ENCODE results near the gene ALDH1A3.
A peak's percentile ranks its signal among the peaks of the same experiment; 100 is the strongest.
"Not testable (repeated sequence)": the region's sequence is repeated elsewhere in the genome, so short reads cannot be mapped to it uniquely, and the experiment has no call there.

The ALDH1A3 gene

GRCh38 chr15:100844778-100845177 is 34.9 kb upstream of the ALDH1A3 start:
- no peaks in the 10 kb centered on the region for H3K4me1 ChIP-seq (ENCODE audit: insufficient read depth, low read length)
- H3K9ac ChIP-seq (ENCODE audit: low read depth, low read length), result no peak overlapping the region
- H3K27me3 ChIP-seq (ENCODE audit: insufficient read depth, low read length), result no peaks in the 10 kb centered on the region; the same call in 1 of the 2 replicates
- H3K27ac ChIP-seq (ENCODE audit: low read length), result no peak overlapping the region
- no peak overlapping the region for H3K4me3 ChIP-seq (ENCODE audit: low read length)
- H3K9me3 ChIP-seq (ENCODE audit: insufficient read depth, low read depth, low read length), result no peaks in the 10 kb centered on the region
- no peaks in the 10 kb centered on the region for H3K36me3 ChIP-seq (ENCODE audit: insufficient read depth, low read depth, low read length)

GRCh38 chr15:100847194-100847593 is 32.4 kb upstream of the ALDH1A3 start:
- Histone ChIP-seq H3K9ac (ENCODE audit: low read depth, low read length) (no peak overlapping the region), H3K4me3 (ENCODE audit: low read length) (no peak overlapping the region), H3K27ac (ENCODE audit: low read length) (no peak overlapping the region), H3K9me3 (ENCODE audit: insufficient read depth, low read depth, low read length) (no peaks in the 10 kb centered on the region), H3K36me3 (ENCODE audit: insufficient read depth, low read depth, low read length) (no peaks in the 10 kb centered on the region), H3K4me1 (ENCODE audit: insufficient read depth, low read length) (no peaks in the 10 kb centered on the region), H3K27me3 (ENCODE audit: insufficient read depth, low read length) (peaks cover 5% of the 10 kb centered on the region; the same call in 1 of the 2 replicates)

GRCh38 chr15:100849021-100849854 is 30.4 kb upstream of the ALDH1A3 start:
- Histone ChIP-seq H3K9ac (ENCODE audit: low read depth, low read length) (no peak overlapping the region), H3K36me3 (ENCODE audit: insufficient read depth, low read depth, low read length) (no peaks in the 10 kb centered on the region), H3K4me1 (ENCODE audit: insufficient read depth, low read length) (no peaks in the 10 kb centered on the region), H3K27ac (ENCODE audit: low read length) (no peak overlapping the region), H3K27me3 (ENCODE audit: insufficient read depth, low read length) (peaks cover 5% of the 10 kb centered on the region; the same call in 1 of the 2 replicates), H3K4me3 (ENCODE audit: low read length) (peak overlapping the region; percentile 54; the same call in 1 of the 2 replicates), H3K9me3 (ENCODE audit: insufficient read depth, low read depth, low read length) (no peaks in the 10 kb centered on the region)

GRCh38 chr15:100849855-100850218 is 29.8 kb upstream of the ALDH1A3 start:
- Histone ChIP-seq H3K27ac (ENCODE audit: low read length) (no peak overlapping the region), H3K9ac (ENCODE audit: low read depth, low read length) (no peak overlapping the region), H3K36me3 (ENCODE audit: insufficient read depth, low read depth, low read length) (no peaks in the 10 kb centered on the region), H3K4me1 (ENCODE audit: insufficient read depth, low read length) (no peaks in the 10 kb centered on the region), H3K27me3 (ENCODE audit: insufficient read depth, low read length) (peaks cover 5% of the 10 kb centered on the region; the same call in 1 of the 2 replicates), H3K9me3 (ENCODE audit: insufficient read depth, low read depth, low read length) (no peaks in the 10 kb centered on the region), H3K4me3 (ENCODE audit: low read length) (peak overlapping the region; percentile 54; the same call in 1 of the 2 replicates)

GRCh38 chr15:100851428-100852015 is 28.1 kb upstream of the ALDH1A3 start:
- not testable (repeated sequence) for H3K9ac ChIP-seq (ENCODE audit: low read depth, low read length); H3K27me3 ChIP-seq (ENCODE audit: insufficient read depth, low read length); H3K4me1 ChIP-seq (ENCODE audit: insufficient read depth, low read length); H3K9me3 ChIP-seq (ENCODE audit: insufficient read depth, low read depth, low read length); H3K36me3 ChIP-seq (ENCODE audit: insufficient read depth, low read depth, low read length); H3K4me3 ChIP-seq (ENCODE audit: low read length); H3K27ac ChIP-seq (ENCODE audit: low read length)

GRCh38 chr15:100852630-100853029 is 27.0 kb upstream of the ALDH1A3 start:
- no peaks in the 10 kb centered on the region for H3K36me3 ChIP-seq (ENCODE audit: insufficient read depth, low read depth, low read length)
- no peaks in the 10 kb centered on the region for H3K4me1 ChIP-seq (ENCODE audit: insufficient read depth, low read length)
- peaks cover 5% of the 10 kb centered on the region; the same call in 1 of the 2 replicates for H3K27me3 ChIP-seq (ENCODE audit: insufficient read depth, low read length)
- H3K9me3 ChIP-seq (ENCODE audit: insufficient read depth, low read depth, low read length), result no peaks in the 10 kb centered on the region
- no peak overlapping the region for H3K9ac ChIP-seq (ENCODE audit: low read depth, low read length)
- H3K27ac ChIP-seq (ENCODE audit: low read length), result no peak overlapping the region
- no peak overlapping the region for H3K4me3 ChIP-seq (ENCODE audit: low read length)

GRCh38 chr15:100853676-100854440 is 25.8 kb upstream of the ALDH1A3 start:
- H3K27ac ChIP-seq (ENCODE audit: low read length), result no peak overlapping the region
- H3K4me1 ChIP-seq (ENCODE audit: insufficient read depth, low read length), result no peaks in the 10 kb centered on the region
- peaks cover 5% of the 10 kb centered on the region; the same call in 1 of the 2 replicates for H3K27me3 ChIP-seq (ENCODE audit: insufficient read depth, low read length)
- no peak overlapping the region for H3K4me3 ChIP-seq (ENCODE audit: low read length)
- H3K9me3 ChIP-seq (ENCODE audit: insufficient read depth, low read depth, low read length), result no peaks in the 10 kb centered on the region
- H3K9ac ChIP-seq (ENCODE audit: low read depth, low read length), result no peak overlapping the region
- H3K36me3 ChIP-seq (ENCODE audit: insufficient read depth, low read depth, low read length), result no peaks in the 10 kb centered on the region

GRCh38 chr15:100856867-100857266 is 22.8 kb upstream of the ALDH1A3 start:
- Histone ChIP-seq H3K4me3 (ENCODE audit: low read length) (no peak overlapping the region), H3K9me3 (ENCODE audit: insufficient read depth, low read depth, low read length) (peaks cover 6% of the 10 kb centered on the region), H3K4me1 (ENCODE audit: insufficient read depth, low read length) (no peaks in the 10 kb centered on the region), H3K36me3 (ENCODE audit: insufficient read depth, low read depth, low read length) (no peaks in the 10 kb centered on the region), H3K27ac (ENCODE audit: low read length) (no peak overlapping the region), H3K9ac (ENCODE audit: low read depth, low read length) (no peak overlapping the region), H3K27me3 (ENCODE audit: insufficient read depth, low read length) (no peaks in the 10 kb centered on the region)

- Histone ChIP-seq H3K4me1 (ENCODE audit: insufficient read depth, low read length) (no peaks in the 10 kb centered on the region), H3K27ac (ENCODE audit: low read length) (no peak overlapping the region), H3K36me3 (ENCODE audit: insufficient read depth, low read depth, low read length) (no peaks in the 10 kb centered on the region), H3K9ac (ENCODE audit: low read depth, low read length) (no peak overlapping the region), H3K9me3 (ENCODE audit: insufficient read depth, low read depth, low read length) (peaks cover 6% of the 10 kb centered on the region), H3K4me3 (ENCODE audit: low read length) (no peak overlapping the region), H3K27me3 (ENCODE audit: insufficient read depth, low read length) (no peaks in the 10 kb centered on the region)
Measured at GRCh38 chr15:100858294-100858693, 21.3 kb upstream of the ALDH1A3 start.

GRCh38 chr15:100859970-100860828 is 19.4 kb upstream of the ALDH1A3 start:
- Histone ChIP-seq H3K9ac (ENCODE audit: low read depth, low read length) (no peak overlapping the region), H3K27ac (ENCODE audit: low read length) (no peak overlapping the region), H3K27me3 (ENCODE audit: insufficient read depth, low read length) (no peaks in the 10 kb centered on the region), H3K9me3 (ENCODE audit: insufficient read depth, low read depth, low read length) (peaks cover 6% of the 10 kb centered on the region), H3K36me3 (ENCODE audit: insufficient read depth, low read depth, low read length) (no peaks in the 10 kb centered on the region), H3K4me3 (ENCODE audit: low read length) (no peak overlapping the region), H3K4me1 (ENCODE audit: insufficient read depth, low read length) (no peaks in the 10 kb centered on the region)

All from iPS-20b (cell line).